Gastrocnemius medialis (tissue), 4 donors: ENCODE results near the gene POLR2C. TPM values are rescaled to one million over a fixed set of nuclear protein-coding genes. Genes with fewer than 3 reads are reported as not detected.

Experiments used
- ATAC-seq, 2 donors: fragments of 150-250 bp; one replicate each; pipeline ENCODE4 v1.9.1; 2016
- DNase-seq, 2 donors: peaks; one replicate each; pipeline ENCODE4 v3.0.0-alpha.2; 2019
- H3K27ac ChIP-seq, 4 donors: fragments of 200-600 bp; sonication (generic); 1 replicate in 1 of 4; 2 replicates in 3 of 4; pipeline ENCODE4 v1.5.1; 2016 to 2018; ENCODE audit warnings: mild to moderate bottlenecking in 2 of 4, moderate library complexity in 1 of 4
- H3K27me3 ChIP-seq, 3 donors: fragments of 200-600 bp; sonication (generic) in 2 of 3; 1 replicate in 1 of 3; 2 replicates in 2 of 3; pipeline versions ENCODE4 v1.5.1 to v1.6.0; 2016 to 2019; ENCODE audit warnings: mild to moderate bottlenecking in 1 of 3, moderate library complexity in 1 of 3
- H3K36me3 ChIP-seq, 2 donors: fragments of 200-600 bp; sonication (generic) in 1 of 2; one replicate each; pipeline ENCODE4 v1.5.1; 2017 to 2018
- H3K4me1 ChIP-seq, 2 donors: fragments of 200-600 bp; sonication (generic) in 1 of 2; one replicate each; pipeline ENCODE4 v1.5.1; 2016 to 2017; ENCODE audit warnings: mild to moderate bottlenecking in 2 of 2
- H3K4me3 ChIP-seq, 4 donors: fragments of 200-600 bp; sonication (generic) in 3 of 4; 1 replicate in 1 of 4; 2 replicates in 3 of 4; pipeline ENCODE4 v1.5.1; 2016 to 2019; ENCODE audit warnings: mild to moderate bottlenecking in 2 of 4
- H3K9me3 ChIP-seq, 3 donors: fragments of 200-600 bp; sonication (generic) in 2 of 3; 1 replicate in 1 of 3; 2 replicates in 2 of 3; pipeline ENCODE4 v1.5.1; 2016 to 2019
- CTCF ChIP-seq, 5 experiments: fragments of 450-650 bp in 3 of 5; fragments of 200-600 bp in 2 of 5; sonication (generic) in 2 of 5; IDR thresholded peaks in 4 of 5; conservative IDR thresholded peaks in 1 of 5; 1 replicate in 4 of 5; 2 replicates in 1 of 5; pipeline ENCODE4 v1.5.1; 2016 to 2019; ENCODE audit warnings: antibody characterized with exemption in 5 of 5, mild to moderate bottlenecking in 3 of 5, moderate library complexity in 3 of 5
- POLR2A ChIP-seq, 2 donors: fragments of 450-650 bp; IDR thresholded peaks; one replicate each; pipeline ENCODE4 v1.6.1; 2017; ENCODE audit warnings: antibody characterized with exemption in 2 of 2, mild to moderate bottlenecking in 2 of 2, moderate library complexity in 2 of 2
- in situ Hi-C, 4 donors: fragments of 200-750 bp; cut with MboI; loops; one replicate each; pipeline versions ENCODE4 v1.15.0 to v1.8.0; 2017; ENCODE audit warnings: low sequenced_read_pairs in 4 of 4
- intact Hi-C: fragments of 100-400 bp; cut with DNase I; formaldehyde crosslinking; loops from one replicate; pipeline ENCODE4 v1.15.1; 2023; ENCODE audit warnings: low total_unique reads
- total RNA-seq, 4 donors: library from RNA; depleted of rRNA; stranded (reverse); fragments of >200 nt; gene quantifications; one replicate each; pipeline versions ENCODE4 v1.1.0 to v1.2.3, GENCODE V29; 2016

POLR2C gene
- total RNA-seq, 4 donors from 2014 or later = 97.2 to 162 (median 134) TPM

- in situ Hi-C loops = no loop called here
- peak; percentile 82 to 90 for ATAC-seq
These were observed 23.7 kb downstream of the POLR2C start, which contains the start of gene DOK4 for GRCh38 chr16:57485916-57486857. TSS of gene DOK4 (minus strand) at chr16:57486493. CDS start at chr16:57479507, 6,986 bp downstream.

GRCh38 chr16:57486858-57487834 is 24.7 kb downstream of the POLR2C start:
- peaks cover 5 to 11% of the 10 kb centered on the region in 2 donors for H3K4me1 ChIP-seq
- H3K36me3 ChIP-seq = no peaks in the 10 kb centered on the region
- no peaks in the 10 kb centered on the region for H3K27me3 ChIP-seq
- ATAC-seq (no peak), DNase-seq (no peak)
- in situ Hi-C loops (no loop called here), intact Hi-C loops (loop anchor here (1.0 kb wide), 1 partner anchor 49 kb away; the partner anchor contains the start of gene CCDC102A)
- H3K4me3 ChIP-seq = peak overlapping the region; percentile 45 to 61 (median 56)
- no peaks in the 10 kb centered on the region for H3K9me3 ChIP-seq
- peak overlapping the region in 2 of 4 donors; percentile 21 to 32 for H3K27ac ChIP-seq
- TF ChIP-seq CTCF (IDR thresholded peaks at IDR 0.05 in 4 of 5, conservative IDR thresholded peaks at IDR 0.05 in 1 of 5) (no peak), POLR2A (IDR thresholded peaks at IDR 0.05) (no peak)

More at GRCh38 chr16:57485916-57486857, 23.7 kb downstream of the POLR2C start, which contains the start of gene DOK4:
- Histone ChIP-seq H3K36me3 (no peaks in the 10 kb centered on the region), H3K27me3 (no peaks in the 10 kb centered on the region), H3K4me1 (peaks cover 5 to 11% of the 10 kb centered on the region in 2 donors), H3K4me3 (peak within 1 kb of the TSS; percentile 49 to 75 (median 60)), H3K9me3 (no peaks in the 10 kb centered on the region), H3K27ac (peak within 1 kb of the TSS; percentile 6 to 50 (median 40))
- intact Hi-C loops = loop anchor here (1.0 kb wide), 1 partner anchor 50 kb away; the partner anchor contains the start of gene CCDC102A
- TF ChIP-seq CTCF (IDR thresholded peaks at IDR 0.05 in 4 of 5, conservative IDR thresholded peaks at IDR 0.05 in 1 of 5) (no peak), POLR2A (IDR thresholded peaks at IDR 0.05) (no peak)
- peak; percentile 43 to 53 for DNase-seq

DNA sequence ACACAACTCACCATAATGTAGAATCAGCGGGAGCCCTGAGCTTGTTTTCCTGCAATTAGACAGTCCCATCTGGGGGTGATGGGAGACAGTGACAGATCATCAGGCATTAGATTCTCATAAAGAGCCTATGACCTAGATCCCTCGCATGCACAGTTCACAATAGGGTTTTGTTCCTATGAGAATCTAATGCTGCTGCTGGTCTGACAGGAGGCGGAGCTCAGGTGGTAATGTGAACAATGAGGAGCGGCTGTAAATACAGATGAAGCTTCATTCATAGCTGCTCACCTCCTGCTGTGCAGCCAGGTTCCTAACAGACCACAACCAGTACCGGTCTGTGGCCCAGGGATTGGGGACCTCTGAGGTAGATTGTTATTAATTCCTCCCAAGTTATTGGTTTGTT is 26.8 kb downstream of the POLR2C start:
- Histone ChIP-seq H3K4me1 (peaks cover 5 to 11% of the 10 kb centered on the region in 2 donors), H3K36me3 (no peaks in the 10 kb centered on the region), H3K27ac (no peak overlapping the region), H3K4me3 (no peak overlapping the region), H3K27me3 (no peaks in the 10 kb centered on the region), H3K9me3 (no peaks in the 10 kb centered on the region)
- TF ChIP-seq POLR2A (IDR thresholded peaks at IDR 0.05) (no peak), CTCF (IDR thresholded peaks at IDR 0.05 in 4 of 5, conservative IDR thresholded peaks at IDR 0.05 in 1 of 5) (no peak)
- no peak for DNase-seq
- in situ Hi-C loops = no loop called here
- intact Hi-C loops = no loop called here
- no peak for ATAC-seq

DNA sequence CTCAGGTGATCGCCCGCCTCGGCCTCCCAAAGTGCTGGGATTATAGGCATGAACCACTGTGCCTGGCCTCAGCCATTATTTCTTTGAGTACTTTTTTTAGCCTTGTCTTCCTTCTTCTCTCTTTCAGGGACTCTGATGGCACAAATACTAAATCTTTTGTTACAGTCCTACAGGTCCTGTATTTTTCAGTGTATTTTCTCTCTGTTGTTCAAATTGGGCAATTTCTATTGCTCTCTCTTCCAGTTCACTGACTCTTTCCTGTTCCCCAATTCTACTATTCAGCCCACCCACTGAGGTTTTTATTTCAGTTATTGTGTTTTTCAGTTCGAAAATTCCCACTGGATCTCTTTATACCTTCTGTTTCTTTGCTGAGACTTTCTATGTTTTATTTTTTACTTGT is 31.3 kb downstream of the POLR2C start:
- no peaks in the 10 kb centered on the region for H3K36me3 ChIP-seq
- TF ChIP-seq CTCF (IDR thresholded peaks at IDR 0.05 in 4 of 5, conservative IDR thresholded peaks at IDR 0.05 in 1 of 5) = no peak
- TF ChIP-seq POLR2A (IDR thresholded peaks at IDR 0.05) = no peak
- no peak for ATAC-seq
- no peaks in the 10 kb centered on the region for H3K9me3 ChIP-seq
- in situ Hi-C loops (no loop called here), intact Hi-C loops (no loop called here)
- H3K27ac ChIP-seq = no peak overlapping the region
- H3K27me3 ChIP-seq = no peaks in the 10 kb centered on the region
- H3K4me3 ChIP-seq = no peak overlapping the region
- no peaks in the 10 kb centered on the region for H3K4me1 ChIP-seq
- DNase-seq = no peak
